ENCODE measurements around the gene GFY. TPM values are rescaled to one million over a fixed set of nuclear protein-coding genes. Genes with fewer than 3 reads are reported as not detected.
A peak's percentile ranks its signal among the peaks of the same experiment; 100 is the strongest.

The GFY gene
- polyA plus RNA-seq, 1 donor from 2014 or later: not detected

DNA sequence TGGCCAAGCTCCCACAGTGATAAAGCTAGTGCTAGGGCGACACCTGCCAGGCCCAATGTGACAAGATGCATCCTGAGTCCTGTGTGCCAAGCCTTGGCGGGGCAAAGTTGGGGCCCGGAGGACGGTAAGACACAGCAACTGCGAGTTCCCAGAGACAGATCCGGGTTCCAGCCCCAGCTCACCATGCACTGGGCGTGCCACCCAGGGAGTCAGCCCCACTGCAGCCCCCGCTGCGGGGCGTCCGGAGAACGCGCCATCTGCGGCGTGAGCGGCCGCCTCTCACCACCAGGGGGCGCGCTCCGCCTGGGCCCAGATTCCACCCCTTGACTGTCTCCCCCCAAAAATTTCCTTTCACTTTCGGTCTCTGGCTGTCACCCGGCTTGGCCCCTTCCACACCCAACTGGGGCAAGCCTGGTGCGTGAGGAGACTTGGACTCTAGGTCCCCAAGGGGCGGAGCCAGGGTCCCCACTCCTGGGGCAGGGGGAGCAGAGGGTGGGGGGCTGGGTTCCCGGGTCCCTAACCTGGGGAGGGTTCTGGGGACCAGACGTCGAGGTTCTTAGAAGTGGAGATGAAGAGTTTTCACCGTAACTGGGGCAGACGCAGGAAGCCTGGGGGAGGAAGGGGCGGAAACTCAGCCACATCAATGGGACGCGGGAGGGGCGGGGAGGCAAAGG is 48.8 kb downstream of the GFY start, which contains the start of gene FLT3LG:
TSS of gene FLT3LG (plus strand) at position 348 of the 674 bp plus-strand sequence. CDS start 425 bp downstream, outside the sequence.
- Histone ChIP-seq H3K27me3 (ENCODE audit: insufficient read depth, low read depth, low read length) (peaks cover 4% of the 10 kb centered on the region), H3F3A (ENCODE audit: insufficient read depth, low read length, poor library complexity, severe bottlenecking) (no peaks in the 10 kb centered on the region), H3K79me2 (replicated peaks; ENCODE audit: insufficient read depth, low read length) (no peaks in the 10 kb centered on the region), H3K9ac (ENCODE audit: low read length) (no peak within 1 kb of the TSS), H3K4me2 (ENCODE audit: low read length) (no peak within 1 kb of the TSS), H3K4me3 (ENCODE audit: low read length) (no peak within 1 kb of the TSS), H3K9me2 (ENCODE audit: insufficient read depth, low read length) (no peaks in the 10 kb centered on the region), H2AFZ (ENCODE audit: low read depth, low read length) (no peak within 1 kb of the TSS), H3K36me3 (ENCODE audit: insufficient read depth, low read length) (no peaks in the 10 kb centered on the region), H4K20me1 (ENCODE audit: insufficient read depth) (no peaks in the 10 kb centered on the region), H3K9me3 (ENCODE audit: low read length) (no peaks in the 10 kb centered on the region), H3K27ac (ENCODE audit: low read length) (no peak within 1 kb of the TSS)
- no peak for TF ChIP-seq MXI1 (conservative IDR thresholded peaks at IDR 0.05; ENCODE audit: poor library complexity, severe bottlenecking)
- TF ChIP-seq, protein P1, sequence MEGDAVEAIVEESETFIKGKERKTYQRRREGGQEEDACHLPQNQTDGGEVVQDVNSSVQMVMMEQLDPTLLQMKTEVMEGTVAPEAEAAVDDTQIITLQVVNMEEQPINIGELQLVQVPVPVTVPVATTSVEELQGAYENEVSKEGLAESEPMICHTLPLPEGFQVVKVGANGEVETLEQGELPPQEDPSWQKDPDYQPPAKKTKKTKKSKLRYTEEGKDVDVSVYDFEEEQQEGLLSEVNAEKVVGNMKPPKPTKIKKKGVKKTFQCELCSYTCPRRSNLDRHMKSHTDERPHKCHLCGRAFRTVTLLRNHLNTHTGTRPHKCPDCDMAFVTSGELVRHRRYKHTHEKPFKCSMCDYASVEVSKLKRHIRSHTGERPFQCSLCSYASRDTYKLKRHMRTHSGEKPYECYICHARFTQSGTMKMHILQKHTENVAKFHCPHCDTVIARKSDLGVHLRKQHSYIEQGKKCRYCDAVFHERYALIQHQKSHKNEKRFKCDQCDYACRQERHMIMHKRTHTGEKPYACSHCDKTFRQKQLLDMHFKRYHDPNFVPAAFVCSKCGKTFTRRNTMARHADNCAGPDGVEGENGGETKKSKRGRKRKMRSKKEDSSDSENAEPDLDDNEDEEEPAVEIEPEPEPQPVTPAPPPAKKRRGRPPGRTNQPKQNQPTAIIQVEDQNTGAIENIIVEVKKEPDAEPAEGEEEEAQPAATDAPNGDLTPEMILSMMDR (IDR thresholded peaks at IDR 0.05; ENCODE audit: poor library complexity, severe bottlenecking): peak; percentile 44

DNA sequence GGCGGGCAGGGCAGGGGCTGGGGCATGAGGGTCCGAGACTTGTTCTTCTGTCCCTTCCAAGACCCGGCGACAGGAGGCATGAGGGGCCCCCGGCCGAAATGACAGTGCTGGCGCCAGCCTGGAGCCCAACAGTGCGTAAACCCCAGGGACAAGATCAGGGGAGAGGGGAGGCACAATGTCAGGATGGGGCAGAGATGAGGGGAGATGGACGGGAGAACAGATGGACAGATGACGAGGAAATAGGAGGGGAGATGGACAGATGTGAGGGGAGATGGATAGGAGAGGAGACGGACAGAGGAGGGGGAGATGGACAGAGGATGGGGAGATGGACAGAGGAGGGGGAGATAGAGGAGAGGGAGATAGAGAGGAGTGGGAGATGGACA is 49.3 kb downstream of the GFY start:
- Histone ChIP-seq H3K4me2 (ENCODE audit: low read length) (no peak overlapping the region), H3K79me2 (replicated peaks; ENCODE audit: insufficient read depth, low read length) (no peaks in the 10 kb centered on the region), H3K27ac (ENCODE audit: low read length) (no peak overlapping the region), H3F3A (ENCODE audit: insufficient read depth, low read length, poor library complexity, severe bottlenecking) (no peaks in the 10 kb centered on the region), H2AFZ (ENCODE audit: low read depth, low read length) (no peak overlapping the region), H4K20me1 (ENCODE audit: insufficient read depth) (no peaks in the 10 kb centered on the region), H3K36me3 (ENCODE audit: insufficient read depth, low read length) (no peaks in the 10 kb centered on the region), H3K9me3 (ENCODE audit: low read length) (no peaks in the 10 kb centered on the region), H3K9me2 (ENCODE audit: insufficient read depth, low read length) (no peaks in the 10 kb centered on the region), H3K4me3 (ENCODE audit: low read length) (no peak overlapping the region), H3K27me3 (ENCODE audit: insufficient read depth, low read depth, low read length) (peaks cover 4% of the 10 kb centered on the region), H3K9ac (ENCODE audit: low read length) (no peak overlapping the region)
- TF ChIP-seq EP300 (conservative IDR thresholded peaks at IDR 0.05; ENCODE audit: poor library complexity, severe bottlenecking) (no peak), MXI1 (conservative IDR thresholded peaks at IDR 0.05; ENCODE audit: poor library complexity, severe bottlenecking) (no peak), TAF1 (IDR thresholded peaks at IDR 0.05; ENCODE audit: low read depth) (no peak), SMC3 (conservative IDR thresholded peaks at IDR 0.05; ENCODE audit: poor library complexity) (no peak), EZH2 (IDR thresholded peaks at IDR 0.05; ENCODE audit: borderline replicate concordance, insufficient read depth, low read length, poor library complexity, severe bottlenecking) (no peak)

DNA sequence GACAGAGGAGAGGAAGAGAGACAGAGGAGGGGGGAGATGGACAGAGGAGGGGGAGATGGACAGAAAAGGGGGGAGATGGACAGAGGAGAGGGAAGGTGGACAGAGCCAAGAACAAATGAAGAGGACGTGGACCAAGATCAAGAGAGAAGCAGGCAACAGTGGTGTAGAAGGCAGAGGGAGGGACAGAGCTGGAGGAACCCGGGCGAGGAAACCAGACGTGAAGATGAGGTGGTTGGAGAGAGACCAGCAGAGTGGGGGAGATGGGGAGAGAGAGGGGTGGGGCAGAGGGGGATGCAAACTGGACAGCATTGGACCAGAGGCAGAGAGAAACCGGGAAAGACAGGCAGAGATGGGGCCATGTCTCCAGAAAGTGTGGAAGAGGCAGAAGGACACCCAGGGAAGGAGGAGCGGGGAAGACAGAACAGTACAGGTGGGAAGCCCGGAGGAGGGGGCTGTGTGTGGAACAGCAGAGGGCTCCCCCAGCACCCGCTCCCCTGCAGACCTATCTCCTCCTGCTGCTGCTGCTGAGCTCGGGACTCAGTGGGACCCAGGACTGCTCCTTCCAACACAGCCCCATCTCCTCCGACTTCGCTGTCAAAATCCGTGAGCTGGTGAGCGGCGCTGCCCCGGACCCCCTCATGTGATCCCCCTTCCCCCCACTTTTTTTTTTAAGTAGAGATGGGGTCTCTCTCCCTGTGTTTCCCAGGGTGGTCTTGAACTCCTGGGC is 50.2 kb downstream of the GFY start:
- Histone ChIP-seq H3K27ac (ENCODE audit: low read length) (no peak overlapping the region), H3F3A (ENCODE audit: insufficient read depth, low read length, poor library complexity, severe bottlenecking) (no peaks in the 10 kb centered on the region), H3K9me3 (ENCODE audit: low read length) (no peaks in the 10 kb centered on the region), H3K9ac (ENCODE audit: low read length) (no peak overlapping the region), H4K20me1 (ENCODE audit: insufficient read depth) (no peaks in the 10 kb centered on the region), H3K36me3 (ENCODE audit: insufficient read depth, low read length) (no peaks in the 10 kb centered on the region), H3K27me3 (ENCODE audit: insufficient read depth, low read depth, low read length) (peaks cover 4% of the 10 kb centered on the region), H3K4me3 (ENCODE audit: low read length) (no peak overlapping the region), H3K9me2 (ENCODE audit: insufficient read depth, low read length) (no peaks in the 10 kb centered on the region), H3K4me2 (ENCODE audit: low read length) (no peak overlapping the region), H3K79me2 (replicated peaks; ENCODE audit: insufficient read depth, low read length) (no peaks in the 10 kb centered on the region), H2AFZ (ENCODE audit: low read depth, low read length) (no peak overlapping the region)
- TF ChIP-seq MXI1 (conservative IDR thresholded peaks at IDR 0.05; ENCODE audit: poor library complexity, severe bottlenecking): no peak
- no peak for TF ChIP-seq TAF1 (IDR thresholded peaks at IDR 0.05; ENCODE audit: low read depth)
- TF ChIP-seq, protein P2, sequence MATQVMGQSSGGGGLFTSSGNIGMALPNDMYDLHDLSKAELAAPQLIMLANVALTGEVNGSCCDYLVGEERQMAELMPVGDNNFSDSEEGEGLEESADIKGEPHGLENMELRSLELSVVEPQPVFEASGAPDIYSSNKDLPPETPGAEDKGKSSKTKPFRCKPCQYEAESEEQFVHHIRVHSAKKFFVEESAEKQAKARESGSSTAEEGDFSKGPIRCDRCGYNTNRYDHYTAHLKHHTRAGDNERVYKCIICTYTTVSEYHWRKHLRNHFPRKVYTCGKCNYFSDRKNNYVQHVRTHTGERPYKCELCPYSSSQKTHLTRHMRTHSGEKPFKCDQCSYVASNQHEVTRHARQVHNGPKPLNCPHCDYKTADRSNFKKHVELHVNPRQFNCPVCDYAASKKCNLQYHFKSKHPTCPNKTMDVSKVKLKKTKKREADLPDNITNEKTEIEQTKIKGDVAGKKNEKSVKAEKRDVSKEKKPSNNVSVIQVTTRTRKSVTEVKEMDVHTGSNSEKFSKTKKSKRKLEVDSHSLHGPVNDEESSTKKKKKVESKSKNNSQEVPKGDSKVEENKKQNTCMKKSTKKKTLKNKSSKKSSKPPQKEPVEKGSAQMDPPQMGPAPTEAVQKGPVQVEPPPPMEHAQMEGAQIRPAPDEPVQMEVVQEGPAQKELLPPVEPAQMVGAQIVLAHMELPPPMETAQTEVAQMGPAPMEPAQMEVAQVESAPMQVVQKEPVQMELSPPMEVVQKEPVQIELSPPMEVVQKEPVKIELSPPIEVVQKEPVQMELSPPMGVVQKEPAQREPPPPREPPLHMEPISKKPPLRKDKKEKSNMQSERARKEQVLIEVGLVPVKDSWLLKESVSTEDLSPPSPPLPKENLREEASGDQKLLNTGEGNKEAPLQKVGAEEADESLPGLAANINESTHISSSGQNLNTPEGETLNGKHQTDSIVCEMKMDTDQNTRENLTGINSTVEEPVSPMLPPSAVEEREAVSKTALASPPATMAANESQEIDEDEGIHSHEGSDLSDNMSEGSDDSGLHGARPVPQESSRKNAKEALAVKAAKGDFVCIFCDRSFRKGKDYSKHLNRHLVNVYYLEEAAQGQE (IDR thresholded peaks at IDR 0.05; ENCODE audit: borderline replicate concordance): no peak
- no peak for TF ChIP-seq EZH2 (IDR thresholded peaks at IDR 0.05; ENCODE audit: borderline replicate concordance, insufficient read depth, low read length, poor library complexity, severe bottlenecking)
- no peak for TF ChIP-seq POLR2AphosphoS5 (IDR thresholded peaks at IDR 0.05)
- TF ChIP-seq, protein P1 (IDR thresholded peaks at IDR 0.05; ENCODE audit: poor library complexity, severe bottlenecking): no peak
- TF ChIP-seq EP300 (conservative IDR thresholded peaks at IDR 0.05; ENCODE audit: poor library complexity, severe bottlenecking): no peak
- no peak for TF ChIP-seq RAD21 (conservative IDR thresholded peaks at IDR 0.05)
- TF ChIP-seq SMC3 (conservative IDR thresholded peaks at IDR 0.05; ENCODE audit: poor library complexity): no peak
